Measurements from ENCODE around the gene PCGF3.

PCGF3 gene

GRCh38 chr4:780716-781492, 75.3 kb downstream of the PCGF3 start:
- Histone ChIP-seq H3K9me3 (ENCODE audit: control insufficient read depth in 2 of 2, low read length in 2 of 2) (no peaks in the 10 kb centered on the region), H3K4me1 (ENCODE audit: control insufficient read depth, insufficient read depth, low read length) (peaks cover 36% of the 10 kb centered on the region), H3K27ac (ENCODE audit: low read length) (peak overlapping the region; percentile 88), H3K4me3 (ENCODE audit: low read length in 2 of 2) (peak overlapping the region; percentile 86 to 98), H3K36me3 (ENCODE audit: control insufficient read depth in 2 of 2, insufficient read depth in 2 of 2, low read length in 2 of 2) (peaks cover 4 to 16% of the 10 kb centered on the region in 2 donors), H3K27me3 (ENCODE audit: control insufficient read depth in 1 of 2, insufficient read depth in 2 of 2, low read length in 2 of 2) (peaks cover 10 to 18% of the 10 kb centered on the region in 2 donors), H3K9ac (ENCODE audit: low read length in 2 of 2) (peak overlapping the region; percentile 88 to 96)

- Histone ChIP-seq H3K27ac (ENCODE audit: low read length) (peak overlapping the region; percentile 92), H3K36me3 (ENCODE audit: control insufficient read depth in 2 of 2, insufficient read depth in 2 of 2, low read length in 2 of 2) (peaks cover 3 to 16% of the 10 kb centered on the region in 2 donors), H3K27me3 (ENCODE audit: control insufficient read depth in 1 of 2, insufficient read depth in 2 of 2, low read length in 2 of 2) (peaks cover 10 to 25% of the 10 kb centered on the region in 2 donors), H3K4me3 (ENCODE audit: low read length in 2 of 2) (peak overlapping the region; percentile 86 to 98), H3K4me1 (ENCODE audit: control insufficient read depth, insufficient read depth, low read length) (peaks cover 36% of the 10 kb centered on the region), H3K9ac (ENCODE audit: low read length in 2 of 2) (peak overlapping the region; percentile 90 to 96), H3K9me3 (ENCODE audit: control insufficient read depth in 2 of 2, low read length in 2 of 2) (no peaks in the 10 kb centered on the region)
Measured at GRCh38 chr4:781493-782216, 76.0 kb downstream of the PCGF3 start.

GRCh38 chr4:784401-785331, 79.0 kb downstream of the PCGF3 start:
- H3K27ac ChIP-seq (ENCODE audit: low read length), result no peak overlapping the region
- H3K9me3 ChIP-seq (ENCODE audit: control insufficient read depth in 2 of 2, low read length in 2 of 2), result no peaks in the 10 kb centered on the region
- H3K9ac ChIP-seq (ENCODE audit: low read length in 2 of 2), result no peak overlapping the region
- H3K36me3 ChIP-seq (ENCODE audit: control insufficient read depth in 2 of 2, insufficient read depth in 2 of 2, low read length in 2 of 2), result peaks cover 0 to under 1% of the 10 kb centered on the region in 2 donors
- H3K4me1 ChIP-seq (ENCODE audit: control insufficient read depth, insufficient read depth, low read length), result peaks cover 28% of the 10 kb centered on the region
- H3K4me3 ChIP-seq (ENCODE audit: low read length in 2 of 2), result no peak overlapping the region
- H3K27me3 ChIP-seq (ENCODE audit: control insufficient read depth in 1 of 2, insufficient read depth in 2 of 2, low read length in 2 of 2), result peaks cover 25 to 39% of the 10 kb centered on the region in 2 donors

GRCh38 chr4:785332-786073, 79.9 kb downstream of the PCGF3 start:
- no peaks in the 10 kb centered on the region for H3K36me3 ChIP-seq (ENCODE audit: control insufficient read depth in 2 of 2, insufficient read depth in 2 of 2, low read length in 2 of 2)
- H3K27ac ChIP-seq (ENCODE audit: low read length), result no peak overlapping the region
- peaks cover 20% of the 10 kb centered on the region for H3K4me1 ChIP-seq (ENCODE audit: control insufficient read depth, insufficient read depth, low read length)
- peaks cover 25 to 39% of the 10 kb centered on the region in 2 donors for H3K27me3 ChIP-seq (ENCODE audit: control insufficient read depth in 1 of 2, insufficient read depth in 2 of 2, low read length in 2 of 2)
- H3K9me3 ChIP-seq (ENCODE audit: control insufficient read depth in 2 of 2, low read length in 2 of 2), result no peaks in the 10 kb centered on the region
- H3K4me3 ChIP-seq (ENCODE audit: low read length in 2 of 2), result peak overlapping the region in 1 of 2 donors; percentile 47
- no peak overlapping the region for H3K9ac ChIP-seq (ENCODE audit: low read length in 2 of 2)

- Histone ChIP-seq H3K36me3 (ENCODE audit: control insufficient read depth in 2 of 2, insufficient read depth in 2 of 2, low read length in 2 of 2) (no peaks in the 10 kb centered on the region), H3K4me1 (ENCODE audit: control insufficient read depth, insufficient read depth, low read length) (peaks cover 12% of the 10 kb centered on the region), H3K9ac (ENCODE audit: low read length in 2 of 2) (no peak overlapping the region), H3K9me3 (ENCODE audit: control insufficient read depth in 2 of 2, low read length in 2 of 2) (no peaks in the 10 kb centered on the region), H3K27ac (ENCODE audit: low read length) (no peak overlapping the region), H3K27me3 (ENCODE audit: control insufficient read depth in 1 of 2, insufficient read depth in 2 of 2, low read length in 2 of 2) (peaks cover 25 to 39% of the 10 kb centered on the region in 2 donors), H3K4me3 (ENCODE audit: low read length in 2 of 2) (peak overlapping the region in 1 of 2 donors; percentile 47)
Measured at GRCh38 chr4:786074-786741, 80.6 kb downstream of the PCGF3 start.

GRCh38 chr4:786861-787300, 81.2 kb downstream of the PCGF3 start:
- Histone ChIP-seq H3K9ac (ENCODE audit: low read length in 2 of 2) (no peak overlapping the region), H3K4me3 (ENCODE audit: low read length in 2 of 2) (peak overlapping the region in 1 of 2 donors; percentile 8), H3K9me3 (ENCODE audit: control insufficient read depth in 2 of 2, low read length in 2 of 2) (no peaks in the 10 kb centered on the region), H3K27me3 (ENCODE audit: control insufficient read depth in 1 of 2, insufficient read depth in 2 of 2, low read length in 2 of 2) (peaks cover 29 to 43% of the 10 kb centered on the region in 2 donors), H3K36me3 (ENCODE audit: control insufficient read depth in 2 of 2, insufficient read depth in 2 of 2, low read length in 2 of 2) (no peaks in the 10 kb centered on the region), H3K27ac (ENCODE audit: low read length) (no peak overlapping the region), H3K4me1 (ENCODE audit: control insufficient read depth, insufficient read depth, low read length) (peaks cover 15% of the 10 kb centered on the region)

GRCh38 chr4:787561-787981, 81.9 kb downstream of the PCGF3 start:
- H3K36me3 ChIP-seq (ENCODE audit: control insufficient read depth in 2 of 2, insufficient read depth in 2 of 2, low read length in 2 of 2), result no peaks in the 10 kb centered on the region
- H3K9ac ChIP-seq (ENCODE audit: low read length in 2 of 2), result no peak overlapping the region
- H3K27me3 ChIP-seq (ENCODE audit: control insufficient read depth in 1 of 2, insufficient read depth in 2 of 2, low read length in 2 of 2), result peaks cover 29 to 50% of the 10 kb centered on the region in 2 donors
- no peak overlapping the region for H3K27ac ChIP-seq (ENCODE audit: low read length)
- peaks cover 10% of the 10 kb centered on the region for H3K4me1 ChIP-seq (ENCODE audit: control insufficient read depth, insufficient read depth, low read length)
- H3K4me3 ChIP-seq (ENCODE audit: low read length in 2 of 2), result no peak overlapping the region
- H3K9me3 ChIP-seq (ENCODE audit: control insufficient read depth in 2 of 2, low read length in 2 of 2), result no peaks in the 10 kb centered on the region

GRCh38 chr4:788006-788635, 82.5 kb downstream of the PCGF3 start:
- no peaks in the 10 kb centered on the region for H3K36me3 ChIP-seq (ENCODE audit: control insufficient read depth in 2 of 2, insufficient read depth in 2 of 2, low read length in 2 of 2)
- H3K4me3 ChIP-seq (ENCODE audit: low read length in 2 of 2), result no peak overlapping the region
- H3K9ac ChIP-seq (ENCODE audit: low read length in 2 of 2), result no peak overlapping the region
- H3K27ac ChIP-seq (ENCODE audit: low read length), result no peak overlapping the region
- H3K27me3 ChIP-seq (ENCODE audit: control insufficient read depth in 1 of 2, insufficient read depth in 2 of 2, low read length in 2 of 2), result peaks cover 34 to 56% of the 10 kb centered on the region in 2 donors
- peaks cover 12% of the 10 kb centered on the region for H3K4me1 ChIP-seq (ENCODE audit: control insufficient read depth, insufficient read depth, low read length)
- no peaks in the 10 kb centered on the region for H3K9me3 ChIP-seq (ENCODE audit: control insufficient read depth in 2 of 2, low read length in 2 of 2)

GRCh38 chr4:788636-789297, 83.1 kb downstream of the PCGF3 start:
- Histone ChIP-seq H3K27me3 (ENCODE audit: control insufficient read depth in 1 of 2, insufficient read depth in 2 of 2, low read length in 2 of 2) (peaks cover 40 to 62% of the 10 kb centered on the region in 2 donors), H3K9me3 (ENCODE audit: control insufficient read depth in 2 of 2, low read length in 2 of 2) (no peaks in the 10 kb centered on the region), H3K4me1 (ENCODE audit: control insufficient read depth, insufficient read depth, low read length) (peaks cover 12% of the 10 kb centered on the region), H3K4me3 (ENCODE audit: low read length in 2 of 2) (no peak overlapping the region), H3K36me3 (ENCODE audit: control insufficient read depth in 2 of 2, insufficient read depth in 2 of 2, low read length in 2 of 2) (no peaks in the 10 kb centered on the region), H3K27ac (ENCODE audit: low read length) (no peak overlapping the region), H3K9ac (ENCODE audit: low read length in 2 of 2) (no peak overlapping the region)
